NAMALWA (cell line): ENCODE data around the gene RPTOR.

Experiments
- DNase-seq: peaks from one replicate; pipeline ENCODE4 v3.0.0-alpha.2; 2015; ENCODE audit warnings: low spot score

The RPTOR gene

GRCh38 chr17:80998748-80999535, 454.3 kb downstream of the RPTOR start:
- no peak for DNase-seq

DNA sequence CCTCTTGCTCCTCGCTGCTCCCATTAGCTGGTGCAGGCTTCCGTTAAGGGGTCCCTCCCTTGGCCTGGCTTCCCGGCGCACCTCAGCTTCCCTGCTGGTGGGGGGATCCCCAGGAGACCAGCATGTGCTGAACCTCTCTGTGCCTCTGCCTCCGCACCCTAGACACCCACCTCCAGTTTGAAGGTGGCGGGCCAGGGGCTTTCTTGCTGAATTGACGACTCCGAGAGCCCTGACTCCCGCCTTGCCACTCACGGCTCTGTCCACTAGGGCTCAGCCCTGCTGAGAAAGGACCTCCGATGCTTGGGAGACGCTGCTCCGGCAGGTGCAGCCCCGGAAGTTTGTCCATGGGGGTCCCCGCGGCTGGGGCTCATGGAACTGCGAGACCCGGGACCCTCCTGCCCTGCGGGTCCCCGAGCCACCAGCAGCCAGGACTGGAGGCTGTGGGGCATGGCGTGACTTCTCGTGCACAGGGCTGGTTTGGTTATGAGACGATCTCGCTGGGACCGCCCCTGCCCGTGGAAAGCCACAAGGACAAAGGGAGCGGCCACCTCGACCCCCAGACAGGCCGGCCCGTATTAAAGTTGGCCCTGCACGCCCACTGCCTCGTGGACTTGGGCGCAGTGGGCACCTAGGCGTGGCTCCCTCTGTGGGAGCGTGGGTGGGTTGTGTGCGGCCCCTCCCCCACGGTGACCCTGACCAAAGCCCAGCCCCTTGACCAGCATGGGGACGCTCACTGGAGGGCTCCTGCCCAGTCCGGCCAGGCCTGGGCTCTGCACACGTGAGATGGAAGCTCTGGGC, 455.1 kb downstream of the RPTOR start:
- DNase-seq: no peak

GRCh38 chr17:81000334-81000630, 455.6 kb downstream of the RPTOR start:
- no peak for DNase-seq

GRCh38 chr17:81000631-81001357, 456.2 kb downstream of the RPTOR start:
- DNase-seq: no peak

- no peak for DNase-seq
These were observed 457.4 kb downstream of the RPTOR start for GRCh38 chr17:81002013-81002384.

DNA sequence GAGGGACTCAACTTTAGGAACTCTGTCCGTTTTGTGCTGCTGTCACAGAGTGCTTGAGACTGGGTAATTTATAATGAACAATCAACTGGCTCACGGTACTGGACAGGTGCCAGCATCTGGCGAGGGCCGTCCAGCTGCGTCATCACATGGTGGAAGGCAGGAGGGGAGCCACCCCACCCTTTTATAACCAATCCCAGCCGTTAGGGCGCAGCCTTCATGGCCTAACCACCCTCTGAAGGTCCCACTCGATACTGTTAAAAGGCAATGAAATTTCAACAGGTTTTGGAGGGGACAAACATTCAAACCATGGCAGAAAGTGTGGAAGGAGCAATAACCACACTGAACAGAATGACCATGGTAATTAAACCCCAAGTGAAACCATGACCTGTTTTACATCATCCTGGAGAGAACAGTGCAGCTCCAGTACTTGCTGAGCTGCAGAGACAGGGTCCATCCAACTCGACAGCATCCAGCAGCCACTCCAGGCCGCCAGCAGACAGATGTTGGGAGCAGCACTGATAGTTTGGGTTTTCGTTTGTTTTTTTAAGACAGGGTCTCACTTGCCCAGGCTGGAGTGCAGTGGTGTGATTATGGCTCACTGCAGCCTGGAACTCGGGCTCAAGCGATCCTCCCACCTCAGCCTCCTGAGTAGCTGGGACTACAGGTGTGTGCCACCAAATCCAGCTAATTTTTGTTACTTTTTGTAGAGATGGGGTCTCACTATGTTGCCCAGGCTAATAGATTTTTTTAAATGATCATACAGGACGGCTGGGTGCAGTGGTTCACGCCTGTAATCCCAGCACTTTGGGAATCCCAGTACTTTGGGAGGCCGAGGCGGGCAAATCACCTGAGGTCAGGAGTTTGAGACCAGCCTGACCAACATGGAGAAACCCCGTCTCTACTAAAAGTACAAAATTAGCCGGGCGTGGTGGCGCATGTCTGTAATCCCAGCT, 458.0 kb downstream of the RPTOR start:
- no peak for DNase-seq

DNA sequence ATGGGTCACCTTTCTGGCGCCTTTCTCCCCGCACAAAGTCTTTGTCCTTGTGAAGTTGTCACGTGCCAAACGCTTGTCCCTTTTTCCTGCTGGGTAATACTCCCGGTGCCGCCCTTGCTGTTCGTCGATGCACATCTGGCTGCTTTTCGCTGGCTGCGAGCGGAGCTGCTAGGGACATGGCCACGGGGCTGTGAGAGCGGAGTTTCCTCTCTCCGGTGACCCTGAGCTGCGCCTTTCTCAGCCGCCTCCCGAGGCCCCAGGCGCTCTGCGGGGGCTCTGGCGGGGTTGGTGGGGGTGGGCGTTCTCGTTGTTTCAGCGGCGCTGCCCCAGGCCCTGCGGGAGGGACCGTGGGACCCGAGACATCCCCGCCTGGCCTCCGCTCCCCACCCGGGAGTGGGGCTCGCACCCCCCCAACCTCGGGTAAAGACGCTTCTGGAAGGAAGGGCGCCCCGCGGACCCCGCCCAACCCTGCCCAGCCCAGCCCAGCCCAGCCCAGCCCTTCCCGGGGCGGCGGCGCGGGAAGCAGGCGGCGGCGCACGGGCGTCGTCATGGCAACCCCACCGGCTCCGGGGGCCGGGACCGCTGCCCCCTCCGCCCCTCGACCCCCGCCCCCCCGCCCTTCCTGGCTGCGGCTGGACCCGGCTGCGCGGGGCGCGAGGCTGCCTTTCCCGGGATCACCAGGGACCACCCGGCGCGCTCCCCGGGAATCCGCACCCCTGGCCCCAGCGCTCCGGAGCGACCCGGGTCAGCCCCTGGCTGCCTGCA, 459.3 kb downstream of the RPTOR start:
- DNase-seq: no peak

DNA sequence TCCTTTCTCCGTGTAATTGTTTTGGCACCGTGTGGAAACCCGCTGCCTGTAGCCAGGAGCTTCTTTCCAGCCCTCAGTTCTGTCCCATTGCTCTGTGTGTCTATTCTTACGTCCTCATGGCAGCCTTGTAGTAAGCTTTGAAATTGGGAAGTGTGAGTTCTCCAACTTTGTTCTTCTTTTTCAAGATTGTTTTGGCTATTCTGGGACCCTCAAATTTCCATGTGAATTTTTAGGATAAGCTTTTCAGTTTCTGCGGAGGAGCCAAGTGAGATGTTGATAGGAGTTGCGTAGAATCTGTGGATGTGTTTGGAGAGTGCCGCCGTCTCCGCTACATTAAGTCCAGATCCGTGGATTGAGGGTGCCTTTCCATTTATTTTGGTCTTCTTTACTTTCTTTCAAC, 462.3 kb downstream of the RPTOR start:
- no peak for DNase-seq

DNA sequence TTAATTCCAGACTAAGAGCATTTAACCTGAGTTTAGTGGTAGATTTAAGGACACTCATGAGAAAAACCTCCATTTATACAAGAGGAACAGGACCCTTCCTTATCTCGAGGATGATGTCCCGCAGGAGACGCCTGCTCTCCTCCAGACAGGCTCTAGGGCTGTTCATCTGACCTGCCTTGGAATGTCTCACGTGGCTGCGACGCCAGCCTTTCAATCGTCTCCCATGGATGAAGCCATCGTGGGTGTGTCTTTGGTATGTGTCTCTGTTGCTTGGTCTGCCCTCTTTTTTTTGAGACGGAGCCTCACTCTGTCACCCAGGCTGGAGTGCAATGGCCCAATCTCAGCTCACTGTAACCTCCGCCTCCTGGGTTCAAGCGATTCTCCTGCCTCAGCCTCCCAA, 463.5 kb downstream of the RPTOR start:
- DNase-seq: no peak

GRCh38 chr17:81009136-81009535, 464.5 kb downstream of the RPTOR start:
- no peak for DNase-seq

- DNase-seq: no peak
These were observed 466.3 kb downstream of the RPTOR start for GRCh38 chr17:81010935-81011334.

DNA sequence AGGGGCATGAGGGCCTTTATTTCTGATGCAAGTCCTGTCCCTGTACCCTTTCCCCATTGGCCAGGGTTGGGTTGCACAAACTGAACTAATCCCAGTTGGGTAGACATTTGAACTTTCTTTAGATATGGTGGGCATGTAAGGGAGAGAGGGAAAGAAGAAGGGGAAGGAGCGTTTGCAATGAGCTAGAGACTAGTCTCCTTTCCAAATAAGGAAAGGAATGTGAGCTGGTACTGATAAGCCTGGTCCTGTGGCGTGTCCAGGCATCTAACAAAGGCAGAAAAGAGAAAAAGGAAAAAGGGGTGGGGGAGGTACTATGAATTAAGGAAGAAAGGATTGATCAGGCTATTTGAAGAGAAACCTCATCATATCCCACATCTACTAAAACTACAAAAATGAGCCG, 467.3 kb downstream of the RPTOR start:
- no peak for DNase-seq

DNA sequence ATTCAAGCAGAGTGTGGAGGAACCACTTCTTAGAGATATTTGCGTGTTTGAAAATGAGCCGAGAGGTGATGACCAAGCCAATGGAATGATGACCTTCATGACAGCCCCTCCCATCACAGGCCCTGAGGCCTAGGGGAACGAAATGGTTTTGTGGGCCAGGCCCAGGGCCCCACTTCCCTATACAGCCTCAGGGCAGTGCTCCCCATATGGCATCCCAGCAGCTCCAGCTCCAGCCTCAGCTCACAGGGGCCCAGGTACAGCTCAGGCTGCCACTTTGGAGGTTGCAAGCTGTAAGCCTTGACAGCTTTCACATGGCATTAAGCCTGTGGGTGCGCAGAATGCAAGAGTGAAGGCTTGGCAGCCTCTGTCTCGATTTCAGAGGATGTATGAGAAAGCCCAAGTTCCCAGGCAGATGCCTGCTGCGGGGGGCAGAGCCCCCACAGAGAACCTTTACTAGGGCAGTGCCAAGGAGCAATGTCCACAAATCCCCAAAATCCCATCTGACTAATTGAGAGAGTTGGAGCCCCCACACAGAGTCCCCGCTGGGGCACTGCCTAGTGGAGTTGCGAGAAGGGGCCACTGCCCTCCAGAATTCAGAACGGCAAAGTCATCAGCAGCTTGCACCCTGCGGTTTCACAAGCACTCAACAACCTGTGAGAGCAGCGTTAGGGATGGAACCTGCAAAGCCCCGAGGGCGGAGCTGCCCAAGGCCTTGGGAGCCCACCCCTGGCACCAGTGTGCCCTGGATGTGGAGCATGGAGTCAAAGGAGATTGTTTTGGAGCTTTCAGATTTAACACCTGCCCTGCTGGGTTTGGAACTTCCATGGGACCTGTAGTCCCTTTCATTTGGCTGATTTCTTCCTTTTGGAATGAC, 468.2 kb downstream of the RPTOR start:
- no peak for DNase-seq

GRCh38 chr17:81013642-81014041, 469.0 kb downstream of the RPTOR start:
- no peak for DNase-seq

DNA sequence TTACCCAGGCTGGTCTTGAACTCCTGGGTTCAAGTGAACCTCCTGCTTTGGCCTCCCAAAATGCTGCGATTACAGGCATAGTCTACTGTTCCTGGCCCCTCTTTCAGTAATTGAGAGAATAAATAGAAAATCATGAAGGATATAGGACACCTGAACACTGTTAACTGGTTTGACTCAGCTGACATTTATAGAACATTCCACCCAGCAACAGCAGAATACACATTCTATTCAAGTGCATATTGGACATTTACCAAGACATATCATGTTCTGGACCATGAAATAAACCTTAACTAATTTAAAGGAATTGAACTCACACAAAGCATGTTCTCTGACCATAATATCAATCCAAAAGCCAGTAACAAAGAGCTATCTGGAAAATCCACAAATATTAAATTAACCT, 470.5 kb downstream of the RPTOR start:
- DNase-seq: no peak
